DMS53 treated with DMSO at 0.1 percent for 48 hours (cell line): Measurements from ENCODE around the gene XCL1.
"Not testable (repeated sequence)": the region's sequence is repeated elsewhere in the genome, so short reads cannot be mapped to it uniquely, and the experiment has no call there.

Experiments
- DNase-seq: peaks from one replicate; lab custom pipeline; 2025; ENCODE audit not compliant: unreplicated experiment; lab: John Stamatoyannopoulos, UW

XCL1 gene

GRCh38 chr1:168567007-168567406, 9.4 kb upstream of the XCL1 start:
- no peak for DNase-seq

- no peak for DNase-seq
Observed at GRCh38 chr1:168567568-168567967, 8.8 kb upstream of the XCL1 start.

GRCh38 chr1:168568346-168568745, 8.1 kb upstream of the XCL1 start:
- DNase-seq: no peak

- no peak for DNase-seq
Observed at GRCh38 chr1:168570652-168571051, 5.8 kb upstream of the XCL1 start.

GRCh38 chr1:168572633-168573032, 3.8 kb upstream of the XCL1 start:
- DNase-seq: no peak

- peak; percentile 75 for DNase-seq
Observed at GRCh38 chr1:168574234-168574633, 2.2 kb upstream of the XCL1 start.

- not testable (repeated sequence) for DNase-seq
Observed at GRCh38 chr1:168578531-168579185, 2.3 kb downstream of the XCL1 start.

- DNase-seq: not testable (repeated sequence)
Observed at GRCh38 chr1:168580290-168580689, 3.9 kb downstream of the XCL1 start.

- DNase-seq: not testable (repeated sequence)
Observed at GRCh38 chr1:168580991-168581390, 4.6 kb downstream of the XCL1 start.

- no peak for DNase-seq
Observed at GRCh38 chr1:168581817-168582572, 5.6 kb downstream of the XCL1 start.

- DNase-seq: no peak
Observed at GRCh38 chr1:168582688-168583336, 6.4 kb downstream of the XCL1 start.

GRCh38 chr1:168583571-168583970, 7.2 kb downstream of the XCL1 start:
- no peak for DNase-seq

- peak; percentile 7 for DNase-seq
Observed at GRCh38 chr1:168585191-168585590, 8.8 kb downstream of the XCL1 start.

GRCh38 chr1:168585937-168586336, 9.5 kb downstream of the XCL1 start:
- no peak for DNase-seq

GRCh38 chr1:168589167-168589566, 12.8 kb downstream of the XCL1 start:
- no peak for DNase-seq

- DNase-seq: no peak
Observed at GRCh38 chr1:168591066-168591465, 14.7 kb downstream of the XCL1 start.

GRCh38 chr1:168591641-168592250, 15.3 kb downstream of the XCL1 start:
- no peak for DNase-seq

GRCh38 chr1:168595403-168595802, 19.0 kb downstream of the XCL1 start:
- DNase-seq: not testable (repeated sequence)

GRCh38 chr1:168598125-168598524, 21.7 kb downstream of the XCL1 start:
- no peak for DNase-seq

- no peak for DNase-seq
Observed at GRCh38 chr1:168598892-168599291, 22.5 kb downstream of the XCL1 start.

GRCh38 chr1:168599641-168600040, 23.2 kb downstream of the XCL1 start:
- no peak for DNase-seq

- no peak for DNase-seq
Observed at GRCh38 chr1:168601051-168601450, 24.6 kb downstream of the XCL1 start.
